Fibroblast of skin of right quadriceps (primary cell): ENCODE results near the gene TRNT1.
A peak's percentile ranks its signal among the peaks of the same experiment; 100 is the strongest.

Experiments
- DNase-seq: peaks from one replicate; pipeline ENCODE4 v3.0.0-alpha.2; 2013

TRNT1 gene

GRCh38 chr3:3113042-3113709, 13.6 kb upstream of the TRNT1 start:
- no peak for DNase-seq

GRCh38 chr3:3117651-3118050, 9.1 kb upstream of the TRNT1 start:
- DNase-seq = no peak

DNA sequence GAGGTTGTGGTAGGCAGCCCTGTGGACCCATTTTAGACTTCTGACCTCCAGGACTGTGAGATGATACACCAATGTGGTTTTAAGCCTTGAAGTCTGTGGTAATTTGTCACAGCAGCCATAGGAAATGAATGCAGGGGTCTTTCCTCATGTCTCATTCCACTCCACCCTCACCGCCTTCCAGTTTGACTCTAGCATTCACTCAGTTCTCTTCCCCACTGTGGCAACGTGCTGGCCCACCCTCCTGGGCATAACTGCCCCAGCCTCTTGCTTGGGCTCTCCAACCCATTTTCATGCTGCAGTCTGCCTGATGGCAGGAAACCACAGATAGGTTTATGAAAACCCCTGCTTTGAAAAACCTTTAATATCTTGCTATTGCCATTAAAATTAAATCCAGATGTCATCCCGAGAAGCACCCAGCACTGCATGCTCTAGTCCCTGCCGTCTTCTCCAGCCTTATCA, 7.3 kb upstream of the TRNT1 start:
- peak; percentile 2 for DNase-seq

DNA sequence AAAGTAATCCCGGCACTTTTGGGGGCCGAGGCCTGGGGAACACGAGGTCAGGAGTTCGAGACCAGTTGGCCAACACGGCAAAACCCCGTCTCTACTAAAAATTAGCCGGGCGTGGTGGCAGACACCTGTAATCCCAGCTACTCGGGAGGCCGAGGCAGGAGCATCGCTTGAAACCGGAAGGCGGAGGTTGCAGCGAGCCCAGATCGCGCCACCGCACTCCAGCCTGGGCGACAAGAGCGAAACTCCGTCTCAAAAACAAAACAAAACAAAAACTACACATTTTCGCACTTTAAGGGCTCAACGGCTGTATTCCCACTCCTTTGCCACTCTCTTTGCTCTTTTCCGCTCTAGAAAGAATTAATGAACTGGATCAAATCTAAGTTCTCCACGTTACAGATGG, 763 bp upstream of the TRNT1 start:
- DNase-seq = no peak

DNA sequence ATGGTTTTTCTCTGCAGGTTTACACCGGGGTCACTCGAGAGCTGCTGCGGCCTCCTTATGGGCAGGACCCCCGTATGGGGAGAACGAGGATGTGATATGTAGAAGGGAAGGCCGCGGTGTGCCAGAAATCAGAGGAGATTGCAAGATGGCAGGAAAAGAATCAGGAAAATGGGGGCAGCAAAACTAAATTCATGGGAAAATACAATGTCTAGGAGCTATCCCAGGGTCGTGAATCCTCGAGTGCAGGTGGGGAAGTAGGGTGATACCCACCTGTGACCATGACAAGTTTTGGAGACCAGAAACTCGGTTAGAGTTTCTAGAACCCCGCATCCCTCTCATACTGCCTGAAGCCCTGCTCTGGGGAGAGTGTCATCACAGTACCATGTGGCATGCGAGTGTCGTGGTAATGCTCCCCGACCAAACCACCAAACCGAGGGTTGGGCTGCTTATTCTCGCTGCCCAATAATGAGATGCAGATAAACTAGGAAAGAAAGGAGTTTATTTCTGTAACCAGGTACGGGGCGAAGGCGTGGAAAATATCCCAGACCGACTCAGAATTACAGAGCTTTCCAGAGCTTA, 781 bp downstream of the TRNT1 start:
- peak; percentile 11 for DNase-seq

GRCh38 chr3:3129579-3129978, 2.8 kb downstream of the TRNT1 start:
- DNase-seq = no peak

DNA sequence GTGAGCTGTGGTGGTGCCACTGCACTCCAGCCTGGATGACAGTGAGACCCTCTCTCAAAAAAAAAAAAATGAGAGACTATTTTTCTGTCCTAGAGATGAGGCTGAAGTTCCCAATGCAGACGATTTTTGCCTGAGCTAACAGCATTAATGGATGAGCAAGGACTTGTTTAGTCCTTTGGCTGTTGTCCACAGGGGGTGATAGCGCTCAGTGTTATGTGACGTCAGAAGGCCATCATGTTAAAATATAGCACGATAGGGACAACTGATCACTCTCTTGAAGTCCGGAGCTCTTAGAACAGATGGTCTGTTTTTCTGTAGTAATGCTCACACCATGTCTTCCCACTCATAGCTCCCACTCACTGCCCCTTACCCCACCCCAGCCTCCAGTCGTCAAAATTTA, 6.8 kb downstream of the TRNT1 start:
- DNase-seq = no peak

GRCh38 chr3:3134750-3135448, 8.2 kb downstream of the TRNT1 start:
- peak; percentile 10 for DNase-seq

DNA sequence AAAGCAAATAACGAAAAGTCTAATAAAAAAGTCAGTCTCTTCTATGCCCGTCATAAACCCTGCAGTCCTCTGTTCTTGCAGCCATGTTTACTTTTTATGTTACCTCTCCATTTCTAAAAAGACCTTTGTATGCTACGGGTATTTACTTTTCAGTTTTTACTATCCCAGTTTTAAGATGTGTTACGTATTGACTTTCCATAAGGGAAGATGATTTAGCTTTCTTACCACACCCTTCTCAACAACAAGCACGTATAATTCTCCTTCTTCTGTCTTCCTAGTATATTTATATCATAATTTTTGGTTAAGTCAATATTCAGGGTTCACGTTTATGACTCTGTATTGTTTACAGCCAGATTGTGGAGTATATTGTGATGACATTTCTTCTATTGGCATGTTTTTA, 10.8 kb downstream of the TRNT1 start:
- no peak for DNase-seq

- DNase-seq = no peak
Observed at GRCh38 chr3:3141939-3142338, 15.2 kb downstream of the TRNT1 start.

GRCh38 chr3:3145831-3146230, 19.1 kb downstream of the TRNT1 start:
- no peak for DNase-seq

GRCh38 chr3:3149560-3149959, 22.8 kb downstream of the TRNT1 start:
- DNase-seq = no peak

DNA sequence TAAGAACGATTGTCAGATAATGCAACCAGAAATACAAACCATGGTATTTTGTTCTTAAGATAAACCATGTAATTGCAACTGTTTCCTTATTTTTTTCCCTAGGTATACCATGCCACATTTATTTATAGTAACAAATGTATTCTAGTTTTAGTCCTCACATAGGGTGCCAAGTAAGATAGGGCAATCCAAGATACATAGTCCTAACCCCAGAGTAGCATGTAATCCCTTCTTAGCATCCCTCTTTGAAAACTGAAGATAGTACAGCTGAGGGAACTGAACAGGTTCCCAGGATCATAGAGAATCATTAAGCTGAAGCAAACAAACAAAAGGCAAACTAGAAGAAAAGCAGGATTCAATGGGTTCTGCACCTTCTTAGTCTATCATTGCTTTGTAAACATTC, 24.8 kb downstream of the TRNT1 start:
- DNase-seq = no peak

DNA sequence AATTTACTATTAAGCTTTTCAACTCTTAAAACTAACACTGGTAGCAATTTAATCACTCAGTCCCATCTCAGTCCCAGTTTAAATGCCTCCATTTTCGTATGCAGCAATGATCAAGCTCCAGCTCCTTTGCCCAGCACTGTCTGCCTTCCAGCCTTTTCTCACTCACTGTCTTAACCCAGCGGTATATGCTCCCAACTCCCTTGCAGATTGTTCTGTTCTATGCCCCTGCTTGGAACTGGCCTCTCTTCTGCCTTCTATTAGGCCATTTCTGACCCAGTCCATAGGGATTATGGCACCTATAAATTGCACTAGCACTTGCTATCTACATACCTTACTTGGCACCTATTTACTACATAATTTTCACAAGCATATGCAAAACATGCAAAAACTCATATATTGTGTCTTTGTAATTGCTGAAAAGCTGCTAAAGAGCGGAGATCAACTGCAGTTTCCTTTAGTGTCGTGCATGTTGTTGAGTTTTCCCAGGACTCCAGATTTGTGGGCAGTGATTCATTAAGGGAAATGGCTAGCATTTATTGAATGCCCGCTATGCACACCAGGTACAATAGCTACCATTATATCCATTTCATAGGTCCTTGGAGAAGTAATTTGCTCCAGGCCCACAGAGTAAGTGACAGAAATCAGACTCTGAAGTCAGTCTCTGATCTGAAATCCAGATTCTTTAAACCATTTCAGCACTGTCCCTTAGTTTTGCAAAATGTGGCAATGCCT, 28.3 kb downstream of the TRNT1 start:
- no peak for DNase-seq

GRCh38 chr3:3157484-3157883, 30.7 kb downstream of the TRNT1 start:
- DNase-seq = no peak

DNA sequence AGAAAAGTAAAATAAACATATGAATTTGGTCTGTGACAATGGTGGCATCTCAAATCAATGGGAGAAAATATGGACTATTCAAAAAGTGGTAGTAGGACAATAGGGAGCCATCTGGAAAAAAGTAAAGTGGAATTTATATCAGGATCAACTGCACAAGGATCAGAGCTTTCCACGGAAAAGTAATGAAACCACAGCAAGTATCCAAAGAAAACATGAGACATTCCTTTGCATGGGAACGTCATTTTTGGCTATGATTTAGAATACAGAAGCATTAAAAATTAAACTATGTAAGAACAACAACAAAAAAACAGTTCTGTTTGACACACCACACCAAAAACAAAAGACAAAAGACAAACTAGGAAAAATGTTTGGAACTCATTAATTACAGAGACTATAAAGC, 34.1 kb downstream of the TRNT1 start:
- DNase-seq = no peak

DNA sequence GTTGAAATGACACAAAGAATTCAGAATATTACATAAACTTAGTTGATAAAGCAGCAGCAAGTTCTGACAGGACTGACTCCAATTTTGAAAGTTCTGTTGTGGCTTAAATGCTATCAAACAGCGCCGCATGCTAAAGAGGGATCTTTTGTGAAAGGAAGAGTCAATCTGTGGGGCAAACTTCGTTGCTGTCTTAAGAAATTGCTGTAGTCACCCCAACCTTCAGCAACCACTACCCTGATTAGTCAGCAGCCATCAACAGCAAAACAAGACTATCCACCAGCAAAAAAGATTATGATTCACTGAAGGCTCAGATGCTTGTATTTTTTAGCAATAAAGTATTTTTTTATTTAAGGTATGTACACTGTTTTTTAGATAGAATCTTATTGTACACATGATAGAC, 38.5 kb downstream of the TRNT1 start:
- no peak for DNase-seq

GRCh38 chr3:3165650-3166049, 38.9 kb downstream of the TRNT1 start:
- DNase-seq = no peak

- peak; percentile 13 for DNase-seq
Observed at GRCh38 chr3:3170998-3171397, 44.3 kb downstream of the TRNT1 start.

GRCh38 chr3:3172627-3173026, 45.9 kb downstream of the TRNT1 start:
- no peak for DNase-seq

- no peak for DNase-seq
Observed at GRCh38 chr3:3177861-3178497, 51.2 kb downstream of the TRNT1 start.

GRCh38 chr3:3178498-3179328, 52.0 kb downstream of the TRNT1 start:
- DNase-seq = no peak
